ENCODE results near the gene CA5A.
"Not testable (repeated sequence)": the region's sequence is repeated elsewhere in the genome, so short reads cannot be mapped to it uniquely, and the experiment has no call there.

Gene CA5A

DNA sequence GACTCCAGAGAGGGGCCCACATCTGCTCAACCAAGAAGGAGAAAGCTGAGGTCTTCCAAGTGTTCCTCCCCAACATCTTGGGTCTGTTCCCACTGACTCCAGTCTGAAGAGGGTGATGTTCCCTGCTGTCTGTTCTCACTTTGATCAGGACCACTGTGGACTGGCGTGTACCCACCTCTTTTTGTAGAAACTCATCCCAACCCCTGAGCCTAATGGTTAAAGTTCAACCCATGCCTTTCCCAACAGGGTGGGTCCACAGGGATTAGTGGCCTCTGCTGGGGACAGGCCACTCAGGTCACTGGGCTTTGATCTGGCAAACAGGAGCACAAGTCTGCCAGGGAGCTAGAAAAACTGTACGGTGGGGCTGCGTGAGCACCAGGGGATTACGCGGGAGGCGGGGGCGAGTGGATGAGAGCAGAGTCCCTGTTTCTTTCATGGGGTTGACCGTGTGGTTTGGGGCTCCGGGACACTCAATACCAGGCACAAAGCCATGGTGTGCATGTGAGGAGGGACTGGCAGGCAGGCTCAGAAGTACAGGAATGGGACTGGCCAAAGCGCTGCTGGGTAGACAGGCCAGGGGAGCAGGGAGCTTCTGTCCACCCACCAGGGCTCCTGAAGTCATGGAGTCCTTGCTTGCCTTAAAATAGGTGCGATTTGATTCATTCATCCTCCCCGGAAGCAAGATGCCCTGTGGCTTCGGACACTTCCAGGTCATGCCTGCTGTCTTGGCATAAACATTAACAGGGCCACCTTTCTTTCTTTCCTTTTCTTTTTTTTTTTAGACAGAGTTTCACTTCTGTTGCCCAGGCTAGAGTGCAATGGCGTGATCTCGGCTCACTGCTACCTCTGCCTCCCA lies at the start of gene CA5A:
Gene CA5A (minus strand): TSS at position 155 of the 856 bp plus-strand sequence. CDS start 79 bp downstream, at position 76.
- DNase-seq (ENCODE audit: low read depth), result no peak

DNA sequence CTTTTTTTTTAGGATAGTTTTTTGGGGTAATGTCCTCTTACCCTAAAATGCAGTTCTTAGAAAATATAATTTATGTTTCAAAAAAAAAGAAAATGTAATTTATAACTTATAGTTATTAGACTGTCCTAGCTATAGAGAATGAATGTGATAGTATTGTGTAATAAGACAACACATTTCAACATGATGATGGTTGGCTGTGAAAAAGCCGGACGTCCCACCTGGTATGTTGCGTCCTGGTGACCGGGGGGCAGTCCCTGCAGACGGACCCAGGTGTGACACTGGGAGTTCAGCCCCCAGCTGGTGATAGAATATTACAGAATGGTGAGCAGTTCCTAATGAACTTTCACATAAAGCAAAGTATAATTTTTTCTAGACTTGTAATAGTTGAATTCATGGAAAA lies 49.2 kb upstream of the CA5A start:
- DNase-seq (ENCODE audit: low read depth), result not testable (repeated sequence)

DNA sequence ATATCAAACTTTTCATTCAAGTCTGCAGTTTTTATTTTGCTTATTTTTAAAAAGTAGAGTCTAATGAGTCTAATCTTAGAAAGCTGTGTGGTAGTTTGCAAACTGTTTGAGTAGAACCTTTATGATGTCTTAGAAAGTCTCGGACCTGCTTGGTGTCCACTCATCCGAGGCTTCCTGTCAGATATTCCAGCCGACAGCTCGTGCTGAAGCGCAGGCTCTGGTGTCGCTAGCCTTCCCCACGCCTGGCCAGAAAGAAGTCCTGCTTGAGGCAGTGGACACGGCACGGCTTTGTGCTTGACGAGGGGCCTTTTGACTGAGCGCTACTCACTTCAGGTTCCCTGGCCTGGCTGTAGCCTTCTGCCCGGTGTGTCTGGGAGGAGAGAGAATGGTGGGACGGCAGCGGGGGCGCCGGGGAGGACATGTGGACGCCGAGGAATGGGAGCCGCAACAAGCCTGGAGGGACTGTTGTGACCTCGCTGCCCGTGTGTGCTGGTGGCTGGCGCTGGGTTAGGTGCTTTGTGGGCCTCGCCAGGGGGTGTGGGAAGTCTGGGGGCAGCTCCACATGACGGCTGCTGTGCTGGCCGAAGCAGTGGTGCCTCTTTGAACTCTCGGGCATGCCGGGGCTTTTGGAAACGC lies 48.4 kb upstream of the CA5A start:
- no peak for DNase-seq (ENCODE audit: low read depth)

DNA sequence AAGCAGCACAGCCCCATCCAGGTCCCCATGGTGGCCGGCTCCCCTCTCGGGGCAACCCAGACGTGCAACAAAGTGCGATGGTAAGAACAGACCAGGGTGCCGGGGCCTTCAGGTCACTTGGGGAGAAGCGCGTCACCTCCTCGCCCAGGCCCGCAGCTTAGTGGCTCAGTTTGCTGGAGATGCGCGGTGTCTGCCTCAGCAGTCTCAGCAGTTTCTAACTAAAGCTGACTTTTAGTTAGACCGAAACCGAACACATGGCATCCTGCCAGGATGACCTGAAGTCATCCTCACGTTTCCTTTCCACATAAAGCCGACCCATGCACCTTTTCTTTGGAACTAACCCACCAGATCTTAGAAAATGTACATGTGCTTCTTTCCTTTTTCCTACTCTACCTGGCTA lies 47.9 kb upstream of the CA5A start:
- not testable (repeated sequence) for DNase-seq (ENCODE audit: low read depth)

DNA sequence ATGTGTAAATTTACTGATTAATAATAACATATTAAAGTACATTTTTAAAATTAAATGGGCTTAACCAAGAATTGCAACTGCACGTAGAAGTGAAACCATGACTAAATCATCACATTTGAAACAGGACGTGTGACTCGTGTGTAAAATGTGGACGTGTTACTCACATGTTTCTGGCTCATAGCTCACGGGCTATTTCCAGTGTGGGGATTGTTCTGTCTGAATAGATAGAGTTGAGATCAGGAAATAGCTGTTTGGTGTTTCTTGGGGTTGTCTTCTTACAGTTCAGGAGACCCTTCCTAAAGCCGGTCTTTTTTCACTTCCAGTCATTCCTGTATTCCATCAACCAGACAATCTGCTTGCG lies 47.4 kb upstream of the CA5A start:
- DNase-seq (ENCODE audit: low read depth), result not testable (repeated sequence)

DNA sequence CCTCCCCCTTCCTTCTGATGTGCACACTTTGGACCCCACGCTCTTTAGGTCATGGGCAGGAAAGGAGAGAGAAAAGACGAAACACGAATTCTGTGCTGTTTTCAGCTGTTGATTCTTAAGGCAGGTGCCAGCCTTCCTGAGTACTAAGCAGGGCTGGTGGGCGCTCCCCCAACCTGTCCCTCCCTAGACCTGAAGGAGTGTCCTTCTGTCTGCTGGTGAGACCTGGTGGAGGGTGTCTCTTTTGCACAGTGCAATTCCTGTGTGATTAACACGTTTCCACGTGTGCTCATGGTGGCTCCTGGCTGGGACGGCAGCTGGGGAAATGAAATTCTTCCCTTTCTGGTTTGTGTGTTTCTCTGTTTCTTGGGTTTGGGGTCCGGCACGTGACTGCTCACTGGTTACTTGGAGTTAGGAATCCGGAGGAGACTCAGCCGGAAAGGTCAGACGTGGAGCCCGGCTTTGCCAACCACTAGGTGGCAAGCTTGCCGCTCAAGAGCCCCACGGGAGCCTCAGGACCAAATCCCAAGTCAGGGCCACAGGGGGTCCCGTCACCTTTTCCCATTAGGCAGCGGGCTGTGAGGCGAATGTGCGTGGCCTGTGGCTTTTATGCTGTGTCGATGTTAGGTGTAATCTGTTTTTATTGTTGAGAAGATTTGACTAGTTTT lies 46.9 kb upstream of the CA5A start:
- DNase-seq (ENCODE audit: low read depth), result not testable (repeated sequence)

DNA sequence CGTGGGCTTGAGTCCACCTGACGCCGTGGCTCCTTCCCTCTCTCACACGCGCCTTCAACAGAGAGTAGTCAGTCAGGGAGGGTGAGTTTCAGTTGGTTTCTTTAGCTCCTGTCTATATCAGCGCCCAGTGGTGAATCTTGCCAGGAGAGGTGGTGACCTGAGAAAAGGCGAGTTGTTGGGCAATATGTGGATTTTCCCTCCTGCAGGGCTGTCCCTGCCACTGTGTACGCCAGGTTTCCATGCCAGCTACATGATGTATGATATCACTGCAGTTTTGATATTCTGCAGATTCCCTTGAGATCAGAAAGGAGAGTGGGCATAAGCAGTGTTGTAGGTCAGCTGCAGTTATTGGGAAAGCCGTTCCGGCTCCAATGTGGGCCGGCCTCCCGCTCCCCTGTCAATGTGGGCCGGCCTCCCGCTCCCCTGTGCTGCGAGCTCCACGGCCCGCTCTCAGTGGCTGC lies 46.3 kb upstream of the CA5A start:
- no peak for DNase-seq (ENCODE audit: low read depth)

DNA sequence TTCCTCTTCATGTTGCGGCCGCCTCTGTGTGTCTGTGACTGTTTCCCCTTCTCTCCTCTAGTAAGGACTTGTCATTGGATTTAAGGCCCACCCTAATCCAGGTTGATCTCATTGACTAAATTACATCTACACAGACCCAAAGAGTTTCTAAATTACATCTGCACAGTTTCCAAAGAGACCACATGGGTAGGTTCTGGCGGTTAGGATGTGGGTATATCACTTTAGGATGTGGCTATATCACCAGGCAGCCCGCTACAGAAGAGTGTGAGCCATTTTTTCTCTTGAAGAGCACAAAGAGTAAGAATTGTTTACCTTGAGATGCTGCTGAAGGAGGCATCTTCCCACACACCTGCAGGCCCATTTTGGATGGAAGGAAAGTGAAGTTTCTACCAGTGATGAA lies 45.0 kb upstream of the CA5A start:
- DNase-seq (ENCODE audit: low read depth), result not testable (repeated sequence)

DNA sequence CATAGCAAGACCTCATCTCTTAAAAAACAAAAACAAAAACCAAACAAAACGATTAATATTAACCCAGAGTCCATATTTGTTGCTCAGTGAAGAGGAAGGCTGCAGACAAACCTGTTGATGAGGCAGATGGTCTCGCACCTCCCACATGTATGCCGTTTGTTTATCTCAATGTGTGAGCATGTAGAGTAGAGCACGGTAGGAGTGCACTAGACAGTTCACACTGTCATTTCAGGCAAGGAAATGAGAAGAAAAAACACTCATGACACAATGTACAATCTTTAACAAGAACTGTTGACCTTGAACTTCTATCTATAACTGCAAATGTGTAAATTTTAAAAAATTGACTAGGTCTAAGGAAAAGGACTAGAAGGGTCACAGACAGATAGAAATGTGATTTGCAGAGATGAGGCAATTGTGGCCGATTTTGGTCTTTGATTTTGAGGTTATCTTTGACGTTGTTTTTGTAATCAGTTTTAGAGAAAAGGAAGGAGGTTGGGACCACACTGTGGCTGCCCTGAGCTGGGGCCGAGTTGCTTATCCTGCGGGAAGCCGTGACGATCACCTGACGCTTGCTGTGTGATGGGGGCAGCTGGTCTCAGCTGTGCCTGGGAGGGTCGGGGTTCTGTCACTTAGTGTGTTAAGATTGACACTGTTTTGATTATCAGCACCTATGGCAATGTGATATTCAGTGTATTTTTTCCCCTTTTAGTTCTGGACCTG lies 43.7 kb upstream of the CA5A start:
- not testable (repeated sequence) for DNase-seq (ENCODE audit: low read depth)

DNA sequence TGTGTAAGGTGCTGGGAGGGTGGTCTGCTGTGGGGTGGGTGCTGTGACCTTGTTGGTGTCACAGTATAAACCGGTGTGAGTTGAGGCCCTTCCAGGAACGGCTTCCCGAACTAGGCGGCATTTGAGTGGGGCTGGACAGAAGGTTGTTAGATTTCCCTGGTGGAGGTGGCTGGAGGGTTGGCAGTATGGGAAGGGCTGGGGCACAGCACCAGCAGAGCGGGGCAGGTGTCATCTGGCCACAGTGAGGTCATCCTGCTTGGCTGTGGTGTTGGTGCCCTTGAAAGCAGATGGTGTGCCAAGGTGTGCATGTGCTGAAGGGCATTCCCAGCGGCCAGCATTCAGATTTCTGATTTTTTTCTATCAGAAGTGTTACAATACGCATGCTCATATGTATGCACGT lies 43.0 kb upstream of the CA5A start:
- DNase-seq (ENCODE audit: low read depth), result no peak

DNA sequence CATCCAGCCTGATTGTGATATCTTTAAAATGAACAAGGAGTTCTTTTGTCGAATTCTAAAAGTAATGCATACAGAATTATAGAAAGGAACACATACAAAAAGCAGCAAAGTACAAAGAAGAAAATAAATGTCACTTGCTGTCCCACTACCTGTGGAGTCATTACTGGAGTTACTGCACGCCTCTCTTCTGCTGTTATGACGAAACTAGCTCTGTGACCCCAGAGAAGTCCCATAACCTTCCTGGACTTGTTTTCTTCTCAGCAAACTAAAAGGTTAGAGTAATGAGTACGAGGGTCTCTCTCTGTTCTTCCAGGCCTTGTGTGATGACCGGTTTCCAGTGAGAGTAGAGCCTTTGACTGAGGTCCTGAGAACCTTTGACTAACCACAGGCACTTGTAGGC lies 41.8 kb upstream of the CA5A start:
- DNase-seq (ENCODE audit: low read depth), result no peak

DNA sequence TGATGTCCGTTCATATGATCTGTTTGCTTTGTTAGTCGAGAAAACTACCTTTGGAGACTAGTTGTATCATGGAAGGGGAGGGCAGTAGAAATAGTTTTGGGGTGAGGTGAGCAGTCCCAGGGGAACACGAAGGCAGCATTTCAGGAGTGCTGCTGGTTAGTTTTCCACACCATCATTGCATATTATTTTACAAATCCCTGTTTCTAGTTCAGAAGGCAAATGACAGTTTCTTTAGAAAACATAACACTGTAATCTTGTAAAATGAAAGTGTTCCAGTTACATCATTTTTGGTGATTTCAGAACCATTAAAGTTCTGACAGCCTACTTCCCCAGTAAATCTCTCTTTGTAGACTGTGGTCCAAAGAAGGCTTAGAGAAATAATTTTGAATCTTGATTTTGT lies 40.3 kb upstream of the CA5A start:
- no peak for DNase-seq (ENCODE audit: low read depth)

DNA sequence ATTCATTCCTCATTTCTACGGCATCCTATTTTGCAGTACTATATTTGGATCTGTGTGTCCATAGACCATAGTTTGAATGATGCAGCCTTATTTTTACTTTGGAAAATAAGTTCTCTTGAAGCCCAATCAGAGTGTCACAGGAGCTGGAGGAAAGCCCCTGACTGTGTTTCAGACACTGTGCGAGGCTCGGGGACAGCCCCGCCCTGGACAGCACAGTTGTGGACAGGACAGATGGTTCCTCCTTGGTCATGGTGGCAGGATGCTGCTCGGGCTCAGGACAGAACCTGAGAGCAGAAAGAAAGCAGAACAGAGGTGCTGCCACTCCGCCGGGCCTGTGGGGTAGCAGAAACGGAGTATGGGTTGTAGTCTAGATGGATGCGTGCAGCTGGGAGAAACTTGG lies 37.8 kb upstream of the CA5A start:
- no peak for DNase-seq (ENCODE audit: low read depth)

DNA sequence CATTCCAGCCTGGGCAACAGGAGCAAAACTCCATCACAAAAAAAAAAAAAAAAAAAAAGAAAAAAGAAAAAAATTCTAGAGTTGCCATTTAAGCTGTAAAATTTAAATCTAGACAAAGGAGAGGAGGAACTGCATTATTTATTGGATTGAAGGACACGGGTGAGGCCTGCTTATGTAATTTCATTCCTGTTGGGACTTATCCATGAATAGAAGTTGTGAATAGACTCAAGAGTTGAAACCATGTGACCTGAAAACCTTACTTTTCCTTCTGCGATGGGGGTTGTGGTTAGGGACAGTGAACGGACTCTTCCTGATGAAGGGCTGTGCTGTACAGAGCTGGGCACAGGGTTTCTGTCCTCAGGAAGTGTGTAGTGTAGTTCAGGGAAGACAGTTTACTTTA lies 37.4 kb upstream of the CA5A start:
- DNase-seq (ENCODE audit: low read depth), result no peak

DNA sequence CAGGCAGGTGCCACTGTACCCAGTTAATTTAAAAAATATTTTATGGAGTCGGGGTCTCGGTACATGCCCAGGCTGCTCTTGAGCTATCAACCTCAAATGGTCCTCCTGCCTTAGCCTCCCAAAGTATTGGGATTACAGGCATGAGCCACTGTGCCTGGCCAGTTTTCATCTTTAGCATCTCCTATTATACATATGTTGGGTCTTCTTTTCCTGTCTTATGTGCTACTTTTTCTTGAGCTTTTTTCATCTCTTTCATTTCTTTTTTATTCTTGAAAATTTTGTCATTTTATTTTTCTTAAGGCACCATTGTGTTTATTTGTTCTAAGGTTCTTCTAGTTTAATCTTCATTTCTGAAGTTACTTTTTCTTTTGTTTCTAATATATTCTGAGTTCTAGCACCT lies 35.6 kb upstream of the CA5A start:
- DNase-seq (ENCODE audit: low read depth), result no peak

DNA sequence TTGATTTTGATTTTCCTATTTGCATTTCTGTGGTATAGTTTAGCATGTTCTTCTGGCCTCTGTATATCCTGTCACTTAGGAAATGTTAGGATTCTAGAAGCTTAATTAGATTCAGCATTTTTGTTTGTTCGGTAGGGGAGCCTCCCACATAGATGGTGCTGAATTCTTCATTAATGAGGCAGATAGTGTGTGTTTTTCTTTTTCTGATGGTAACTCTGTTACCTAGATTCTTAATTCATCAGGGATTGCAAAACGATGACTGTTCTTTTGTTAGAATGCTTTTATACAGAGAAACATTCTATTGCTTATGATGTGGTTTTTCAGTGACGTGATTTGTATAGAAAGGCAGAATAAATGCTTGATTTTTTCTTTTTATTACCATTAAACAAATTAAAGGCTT lies 33.9 kb upstream of the CA5A start:
- DNase-seq (ENCODE audit: low read depth), result no peak

DNA sequence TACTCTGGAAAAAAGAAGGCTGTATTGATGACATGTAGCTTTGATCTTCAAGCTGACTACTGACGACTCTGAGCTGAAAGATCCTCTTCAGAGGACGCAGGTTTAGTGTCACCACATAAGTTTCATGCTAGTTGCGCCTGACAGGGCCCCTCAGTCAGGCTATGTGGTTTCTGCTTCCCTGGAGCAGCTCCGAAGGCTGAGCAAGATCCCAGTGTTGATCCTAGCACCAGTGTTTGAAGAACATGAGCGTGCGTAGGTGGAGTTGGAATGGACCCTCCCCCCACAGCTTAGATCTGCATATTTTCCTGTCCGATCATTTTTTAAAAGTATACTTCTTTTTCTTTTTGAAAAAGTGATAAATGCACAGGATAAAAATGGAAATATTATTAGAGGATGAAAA lies 32.2 kb upstream of the CA5A start:
- DNase-seq (ENCODE audit: low read depth), result no peak

DNA sequence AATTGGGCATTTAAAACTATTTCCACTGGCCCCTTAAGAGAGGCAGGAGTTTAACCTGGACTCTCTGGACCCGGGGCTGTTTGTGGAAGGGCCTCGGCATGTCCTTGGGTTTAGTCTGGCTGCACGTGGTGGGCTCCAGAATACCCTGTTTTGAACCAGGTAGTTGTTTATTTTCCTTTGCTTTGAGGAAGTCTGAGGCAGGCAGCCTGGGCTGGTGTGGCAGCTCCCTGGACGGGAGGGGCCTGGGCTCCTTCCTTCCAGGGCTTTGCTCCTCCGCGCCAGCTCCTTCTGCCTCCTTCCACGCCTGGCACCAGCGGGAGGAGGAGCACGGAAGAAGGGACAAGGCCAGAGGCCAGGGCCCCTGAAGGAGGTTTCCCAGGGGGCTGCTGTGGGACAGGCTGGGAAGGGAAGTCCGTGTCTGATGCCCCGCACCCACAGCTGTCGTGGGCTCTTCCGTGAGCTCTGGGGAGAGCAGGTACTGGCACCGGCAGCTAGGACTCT lies 30.4 kb upstream of the CA5A start:
- no peak for DNase-seq (ENCODE audit: low read depth)

DNA sequence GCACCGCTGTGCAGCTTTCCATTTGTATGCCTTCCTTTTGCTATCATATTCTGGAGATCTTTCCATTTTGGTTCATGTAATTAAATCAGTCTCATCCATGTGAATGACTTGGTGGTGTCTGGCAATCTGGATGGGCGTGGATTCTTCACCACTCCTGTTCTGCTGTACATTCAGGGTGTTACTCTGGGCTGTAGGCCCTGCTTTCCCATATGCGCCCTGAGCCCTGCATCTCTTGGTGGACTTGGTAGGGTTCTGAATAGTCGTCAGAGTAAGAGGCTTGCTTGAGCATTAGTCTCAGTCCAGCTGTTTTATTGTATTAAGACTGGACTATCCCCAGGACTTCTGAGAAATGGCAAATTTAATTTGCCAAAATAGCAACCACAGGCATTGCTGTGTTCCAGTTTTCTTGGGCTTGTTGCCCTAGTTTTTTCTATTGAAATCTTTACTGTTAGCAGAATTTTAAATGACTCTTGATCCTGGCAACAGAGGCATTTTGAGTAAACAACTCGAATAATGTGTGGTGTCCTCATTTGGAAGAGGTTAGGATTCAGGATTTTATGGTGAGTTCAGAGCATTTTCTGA lies 29.8 kb upstream of the CA5A start:
- DNase-seq (ENCODE audit: low read depth), result no peak

DNA sequence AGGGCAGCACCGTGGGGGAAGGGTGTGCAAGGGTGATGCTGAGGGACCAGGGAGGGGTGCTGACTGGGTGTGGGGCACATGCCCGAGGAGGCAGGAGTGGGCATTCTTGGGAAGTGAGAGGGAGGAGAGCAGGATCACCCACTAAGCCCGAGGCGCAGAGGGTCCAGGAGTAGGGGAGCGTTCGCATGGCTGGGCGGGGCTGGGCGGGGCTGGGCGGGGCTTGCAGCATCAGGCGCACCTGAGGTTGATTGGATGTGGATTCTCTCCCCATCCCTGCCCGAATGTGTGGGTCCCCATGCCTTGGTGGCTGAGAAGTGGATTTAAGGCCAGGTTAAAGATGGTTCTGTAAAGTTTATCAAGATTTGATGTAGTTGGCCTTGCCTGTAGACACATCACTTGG lies 29.1 kb upstream of the CA5A start:
- no peak for DNase-seq (ENCODE audit: low read depth)

DNA sequence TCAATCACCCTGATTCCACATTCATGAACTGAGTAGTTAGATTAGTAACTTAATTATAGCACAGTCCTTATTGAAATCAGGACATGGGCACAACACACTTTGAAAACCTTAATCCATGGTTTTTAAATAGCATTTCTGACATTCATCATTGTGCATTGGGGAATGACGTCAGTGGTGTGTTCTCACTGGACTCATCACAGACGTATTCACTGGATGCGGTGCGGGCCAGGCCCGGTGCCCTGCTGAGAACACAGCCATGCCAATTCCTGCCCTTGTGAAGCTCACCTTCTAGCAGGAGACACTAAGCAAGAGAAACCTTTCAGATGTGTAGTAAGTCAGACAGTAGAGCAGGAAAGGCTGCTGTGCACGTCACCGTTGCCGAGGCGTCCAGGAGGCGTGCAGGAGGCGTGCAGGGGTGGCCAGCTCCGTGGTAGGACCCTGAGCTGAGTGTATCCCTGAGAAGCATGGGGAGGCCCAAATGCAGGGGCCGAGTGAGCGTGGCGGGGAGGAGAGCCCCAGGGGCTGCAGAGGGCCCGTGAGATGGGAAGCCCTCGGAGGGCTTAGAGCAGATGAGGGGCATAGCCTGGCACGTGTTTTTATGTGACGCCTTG lies 27.8 kb upstream of the CA5A start:
- no peak for DNase-seq (ENCODE audit: low read depth)

Measured in activated T-cell treated with anti-CD3 and anti-CD28 coated beads for 1 hour (primary cell).